H1 (cell line): ENCODE measurements around the gene PHOSPHO2. TPM values are rescaled to one million over a fixed set of nuclear protein-coding genes. Genes with fewer than 3 reads are reported as not detected.

Source experiments
- CTCF ChIA-PET: fragments of 300-600 bp; sonication (Branson Sonifier 250); formaldehyde crosslinking; loops from one replicate; lab custom pipeline; 2021; ENCODE audit not compliant: partially characterized antibody; lab: Charles Lee
- POLR2A ChIA-PET: fragments of 300-600 bp; sonication (Branson Sonifier 250); formaldehyde crosslinking; loops from one replicate; lab custom pipeline; 2021; ENCODE audit warnings: inconsistent platforms; ENCODE audit not compliant: partially characterized antibody; lab: Charles Lee
- DNase-seq, 2 experiments: peaks; one replicate each; pipeline versions ENCODE4 v3.0.0 to v3.0.0-alpha.2; 2010 to 2022; ENCODE audit warnings: low spot score in 2 of 2, low read depth in 1 of 2, mixed read lengths in 1 of 2
- FAIRE-seq: peaks from 2 replicates; lab custom pipeline; 2011; peaks lifted over from hg19 to GRCh38; lab: Jason Lieb, UNC
- H2AFZ ChIP-seq: 2 replicates; pipeline ENCODE4 v1.8.1; 2012; ENCODE audit warnings: low read length, inconsistent platforms
- H2AK5ac ChIP-seq: 2 replicates; pipeline ENCODE4 v1.6.1; 2013; ENCODE audit warnings: low read depth, low read length
- H2BK120ac ChIP-seq: replicated peaks from 2 replicates; pipeline ENCODE3; 2013; ENCODE audit warnings: low read depth, low read length, inconsistent platforms
- H2BK12ac ChIP-seq: 2 replicates; pipeline ENCODE4 v1.6.1; 2013; ENCODE audit warnings: low read depth, low read length
- H2BK15ac ChIP-seq: 2 replicates; pipeline ENCODE4 v1.6.1; 2013; ENCODE audit warnings: low read length
- H2BK20ac ChIP-seq: 2 replicates; pipeline ENCODE4 v1.6.1; 2013; ENCODE audit warnings: low read length
- H2BK5ac ChIP-seq: 2 replicates; pipeline ENCODE4 v1.6.1; 2013; ENCODE audit warnings: low read depth, low read length
- H3K14ac ChIP-seq: 2 replicates; pipeline ENCODE4 v1.6.1; 2013; ENCODE audit warnings: inconsistent platforms; ENCODE audit not compliant: insufficient read length
- H3K18ac ChIP-seq: 2 replicates; pipeline ENCODE4 v1.6.1; 2013; ENCODE audit warnings: low read length; ENCODE audit errors: extremely low read depth
- H3K23ac ChIP-seq: 2 replicates; pipeline ENCODE4 v1.6.1; 2013; ENCODE audit warnings: inconsistent platforms; ENCODE audit not compliant: insufficient read length
- H3K23me2 ChIP-seq: 2 replicates; pipeline ENCODE4 v1.6.1; 2013; ENCODE audit warnings: low read depth, low read length
- H3K27ac ChIP-seq: 2 replicates; pipeline ENCODE4 v1.6.1; 2011; ENCODE audit warnings: low read depth, low read length, inconsistent platforms
- H3K27me3 ChIP-seq, 4 experiments: replicated peaks in 1 of 4; 1 replicate in 1 of 4; 2 replicates in 3 of 4; pipeline versions ENCODE4 v1.6.1 to v1.8.1; 2011 to 2013; ENCODE audit warnings: low read length in 3 of 4, mild to moderate bottlenecking in 3 of 4, inconsistent platforms in 2 of 4, mixed read lengths in 2 of 4, moderate library complexity in 1 of 4; ENCODE audit not compliant: control insufficient read depth in 3 of 4, insufficient read depth in 3 of 4; ENCODE audit errors: extremely low read depth in 1 of 4
- H3K36me3 ChIP-seq, 4 experiments: 2 replicates each; pipeline versions ENCODE4 v1.6.1 to v1.8.1; 2011 to 2013; ENCODE audit warnings: mild to moderate bottlenecking in 4 of 4, low read length in 3 of 4, moderate library complexity in 2 of 4, control low read depth in 1 of 4, inconsistent platforms in 1 of 4; ENCODE audit not compliant: insufficient read depth in 4 of 4, control insufficient read depth in 2 of 4
- H3K4ac ChIP-seq: replicated peaks from 2 replicates; pipeline ENCODE3; 2013; ENCODE audit warnings: low read length, low read depth, mixed read lengths, inconsistent platforms; ENCODE audit not compliant: insufficient read length
- H3K4me1 ChIP-seq, 4 experiments: replicated peaks in 1 of 4; 1 replicate in 1 of 4; 2 replicates in 3 of 4; pipeline versions ENCODE4 v1.6.1 to v1.8.1; 2011 to 2013; ENCODE audit warnings: low read length in 3 of 4, inconsistent platforms in 2 of 4, mixed read lengths in 1 of 4; ENCODE audit not compliant: insufficient read depth in 4 of 4, control insufficient read depth in 3 of 4
- H3K4me2 ChIP-seq, 2 experiments: 2 replicates each; pipeline versions ENCODE4 v1.6.1 to v1.8.1; 2011 to 2013; ENCODE audit warnings: low read depth in 2 of 2, low read length in 2 of 2, control low read depth in 1 of 2, inconsistent platforms in 1 of 2, mild to moderate bottlenecking in 1 of 2; ENCODE audit not compliant: insufficient read depth in 1 of 2
- H3K4me3 ChIP-seq, 4 experiments: fragments of 200-600, 300-600 bp in 1 of 4; sonication (generic), shearing (Covaris generic), sonication (Bioruptor Twin) in 1 of 4; 2 replicates each; pipeline versions ENCODE4 v1.5.1 to v1.8.1; 2011 to 2016; ENCODE audit warnings: low read length in 4 of 4, low read depth in 3 of 4, control low read depth in 2 of 4, inconsistent platforms in 2 of 4, mild to moderate bottlenecking in 2 of 4, mixed read lengths in 1 of 4, moderate library complexity in 1 of 4; ENCODE audit not compliant: insufficient read depth in 2 of 4; ENCODE audit errors: extremely low read depth in 1 of 4
- H3K56ac ChIP-seq: replicated peaks from 2 replicates; pipeline ENCODE3; 2013; ENCODE audit warnings: low read depth, mild to moderate bottlenecking, mixed read lengths, low read length, inconsistent platforms; ENCODE audit not compliant: insufficient read length
- H3K79me1 ChIP-seq: 2 replicates; pipeline ENCODE4 v1.6.1; 2013; ENCODE audit warnings: low read depth, low read length, control low read depth
- H3K79me2 ChIP-seq, 2 experiments: 2 replicates each; pipeline versions ENCODE4 v1.6.1 to v1.8.1; 2012 to 2013; ENCODE audit warnings: low read length in 2 of 2, mild to moderate bottlenecking in 2 of 2, inconsistent platforms in 1 of 2; ENCODE audit not compliant: insufficient read depth in 2 of 2, control insufficient read depth in 1 of 2
- H3K9ac ChIP-seq, 4 experiments: replicated peaks in 1 of 4; 1 replicate in 1 of 4; 2 replicates in 3 of 4; pipeline versions ENCODE4 v1.6.1 to v1.8.1; 2011 to 2013; ENCODE audit warnings: low read depth in 3 of 4, low read length in 3 of 4, control low read depth in 2 of 4, mild to moderate bottlenecking in 2 of 4, moderate library complexity in 2 of 4, inconsistent platforms in 1 of 4; ENCODE audit errors: extremely low read depth in 1 of 4
- H3K9me3 ChIP-seq, 2 experiments: 2 replicates each; pipeline versions ENCODE4 v1.6.1 to v1.8.1; 2012 to 2013; ENCODE audit warnings: mild to moderate bottlenecking in 2 of 2, moderate library complexity in 2 of 2, control low read depth in 1 of 2, inconsistent platforms in 1 of 2, low read depth in 1 of 2, low read length in 1 of 2, mixed read lengths in 1 of 2; ENCODE audit not compliant: insufficient read depth in 2 of 2
- H4K20me1 ChIP-seq, 2 experiments: replicated peaks in 1 of 2; 2 replicates each; pipeline versions ENCODE3 to v1.8.1; 2011 to 2013; ENCODE audit warnings: inconsistent platforms in 2 of 2, low read length in 2 of 2, mild to moderate bottlenecking in 1 of 2; ENCODE audit not compliant: insufficient read depth in 2 of 2, control insufficient read depth in 1 of 2
- H4K5ac ChIP-seq: 2 replicates; pipeline ENCODE4 v1.6.1; 2013; ENCODE audit warnings: low read length, low read depth, mixed read lengths, inconsistent platforms; ENCODE audit not compliant: insufficient read length
- H4K8ac ChIP-seq: 2 replicates; pipeline ENCODE4 v1.8.0; 2013; ENCODE audit warnings: mild to moderate bottlenecking, moderate library complexity, low read length, inconsistent platforms; ENCODE audit not compliant: insufficient read depth; ENCODE audit errors: extremely low read depth
- H4K91ac ChIP-seq: replicated peaks from 2 replicates; pipeline ENCODE3; 2013; ENCODE audit warnings: low read length, mixed read lengths, inconsistent platforms; ENCODE audit not compliant: insufficient read length
- CHD1 ChIP-seq: IDR thresholded peaks from 2 replicates; pipeline ENCODE4 v1.6.1; 2012; ENCODE audit warnings: low read depth, low read length, improper control_type of control experiment
- CTCF ChIP-seq, 3 experiments: IDR thresholded peaks; 1 replicate in 2 of 3; 2 replicates in 1 of 3; pipeline versions ENCODE4 v1.5.1 to v1.6.1; 2011; ENCODE audit warnings: low read length in 3 of 3, mild to moderate bottlenecking in 3 of 3, inconsistent platforms in 2 of 3, low read depth in 1 of 3, moderate library complexity in 1 of 3; ENCODE audit not compliant: insufficient read depth in 1 of 3; ENCODE audit errors: control extremely low read depth in 1 of 3
- E2F6 ChIP-seq: IDR thresholded peaks from 2 replicates; pipeline ENCODE4 v1.6.1; 2012; ENCODE audit warnings: inconsistent platforms
- HDAC6 ChIP-seq: IDR thresholded peaks from one replicate; pipeline ENCODE4 v1.7.1; 2012; ENCODE audit warnings: low read depth, mild to moderate bottlenecking, inconsistent platforms, low read length, moderate library complexity
- KDM4A ChIP-seq: IDR thresholded peaks from one replicate; pipeline ENCODE4 v1.7.1; 2012; ENCODE audit warnings: low read depth, mild to moderate bottlenecking, moderate library complexity, low read length, inconsistent platforms; ENCODE audit not compliant: severe bottlenecking
- RFX5 ChIP-seq: IDR thresholded peaks from 2 replicates; pipeline ENCODE4 v1.6.1; 2011; ENCODE audit warnings: low read depth, low read length, improper control_type of control experiment, borderline replicate concordance
- RXRA ChIP-seq: IDR thresholded peaks from 2 replicates; pipeline ENCODE4 v1.6.1; 2011; ENCODE audit warnings: low read depth, mild to moderate bottlenecking, low read length, moderate library complexity; ENCODE audit not compliant: insufficient read depth
- WGBS, 2 experiments: shearing (Covaris generic) in 1 of 2; methylation state at CpG; one replicate each; pipeline versions ENCODE4 v1.1.6 to v1.1.7; 2013 to 2015; ENCODE audit warnings: low lambda C conversion rate in 2 of 2, mixed read lengths in 2 of 2, inconsistent platforms in 1 of 2, low coverage in 1 of 2, missing lambda C conversion rate in 1 of 2; ENCODE audit not compliant: insufficient replicate concordance in 2 of 2, insufficient coverage in 1 of 2, insufficient read length in 1 of 2; ENCODE audit errors: extremely low coverage in 1 of 2, missing lambda C conversion rate in 1 of 2; 5-methylcytosine and 5-hydroxymethylcytosine counted together
- polyA plus RNA-seq, 7 experiments: library from polyadenylated mRNA; depleted of rRNA in 3 of 7; stranded (reverse) in 5 of 7; unstranded in 2 of 7; fragments of >200 nt in 5 of 7; fragments of 200-250 nt in 2 of 7; gene quantifications; 1 replicate in 5 of 7; 2 replicates in 1 of 7; 4 replicates in 1 of 7; pipeline versions ENCODE4 v1.2.1 to v1.2.3, GENCODE V29; 2011 to 2013; ENCODE audit warnings: missing spikeins in 2 of 7, mixed read lengths in 2 of 7
- total RNA-seq: library from RNA; stranded (reverse); fragmentation: NEBNext Ultra II Directional; extraction: Animal tissue kit (Norgen Biotek cat#: 25700); gene quantifications from 2 replicates; pipeline ENCODE4 v1.2.1, GENCODE V29; 2021

PHOSPHO2 gene
- total and polyA plus RNA-seq, 2 of the 8 experiments (the other 6 are each of a cell fraction or from before 2014, with no cell fraction given) = 2.4 to 8.5 TPM

GRCh38 chr2:169711751-169712509 is 17.7 kb downstream of the PHOSPHO2 start:
- Histone ChIP-seq H3K23ac (no peak overlapping the region), H4K8ac (no peak overlapping the region; the same call in 1 of the 2 replicates), H2BK5ac (no peak overlapping the region; the same call in 1 of the 2 replicates), H3K56ac (no peak overlapping the region), H2BK120ac (no peak overlapping the region), H3K79me1 (no peaks in the 10 kb centered on the region), H3K4me1 (peaks cover 0 to 6% (median 3%) of the 10 kb centered on the region in 4 experiments; a peak in 1 of 7 replicates), H3K27ac (no peak overlapping the region), H2AK5ac (no peak overlapping the region), H3K9me3 (no peaks in the 10 kb centered on the region; a peak in 1 of 4 replicates), H3K9ac (no peak overlapping the region), H4K20me1 (no peaks in the 10 kb centered on the region), H2AFZ (no peak overlapping the region), H3K4me3 (no peak overlapping the region), H2BK20ac (no peak overlapping the region), H4K91ac (no peak overlapping the region), H3K18ac (no peak overlapping the region), H2BK15ac (no peak overlapping the region), H3K79me2 (no peaks in the 10 kb centered on the region), H3K36me3 (no peaks in the 10 kb centered on the region), H3K23me2 (no peaks in the 10 kb centered on the region), H2BK12ac (no peak overlapping the region), H4K5ac (no peak overlapping the region), H3K27me3 (no peaks in the 10 kb centered on the region), H3K4me2 (no peak overlapping the region), H3K4ac (no peak overlapping the region), H3K14ac (no peak overlapping the region)
- CTCF ChIA-PET = interaction anchor here (0.9 kb wide), 1 partner anchor 21 kb away, joined by 3 read pairs; no protein-coding TSS in a partner anchor
- DNase-seq (no peak), FAIRE-seq (no peak)
- POLR2A ChIA-PET = interaction anchor here (1.8 kb wide), 1 partner anchor 10 kb away, joined by 7 read pairs; no protein-coding TSS in a partner anchor
- 72% methylated on average over 7 of the region's 7 CpGs; no CpG with 5 or more reads in 1 of the 2 experiments for WGBS, 2 experiments
- no peak for TF ChIP-seq KDM4A
- TF ChIP-seq HDAC6 = no peak
- no peak for TF ChIP-seq RFX5
- no peak for TF ChIP-seq CHD1
- TF ChIP-seq E2F6 = no peak
- TF ChIP-seq CTCF (IDR thresholded peaks at IDR 0.05; ENCODE audit: control extremely low read depth in 1 of 3, insufficient read depth in 1 of 3, low read depth in 1 of 3, low read length in 3 of 3) = no peak
- no peak for TF ChIP-seq RXRA
